ENCODE results near the gene GPRC5B. TPM values are rescaled to one million over a fixed set of nuclear protein-coding genes. Genes with fewer than 3 reads are reported as not detected.

Gene GPRC5B
- total and polyA plus RNA-seq, 2 donors = 14.5 to 29.6 TPM

DNA sequence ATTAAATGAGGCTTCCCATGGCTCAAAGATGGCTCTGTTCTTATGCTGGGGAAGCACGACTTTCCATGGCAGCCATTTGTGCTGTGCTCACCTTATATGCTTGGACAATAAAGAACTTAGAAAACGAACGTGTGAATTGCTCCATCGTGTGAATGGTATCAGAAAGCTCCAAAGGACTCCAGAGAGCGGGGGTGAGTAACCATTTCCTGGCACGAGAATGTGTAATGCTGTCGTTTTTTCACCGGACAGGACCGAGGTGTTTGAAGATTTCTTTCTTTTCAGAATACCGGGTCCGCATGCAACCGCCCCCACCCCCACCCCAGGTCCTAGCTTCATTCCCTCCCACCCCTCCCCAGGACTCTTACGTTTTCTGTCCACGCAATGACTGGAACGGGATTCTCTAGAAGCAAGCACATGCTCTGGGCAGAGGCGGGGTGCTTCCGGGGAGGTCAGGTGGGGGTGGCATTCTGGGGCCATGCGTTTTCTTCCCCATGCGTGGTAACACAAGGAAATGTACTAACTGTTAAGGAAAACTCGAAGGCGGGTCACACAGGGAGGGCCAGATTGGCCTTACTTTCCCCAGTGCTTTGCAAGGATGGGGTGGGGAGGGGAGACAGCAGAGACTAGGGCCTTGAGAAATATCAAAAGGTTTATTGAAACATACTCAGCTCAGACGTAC is 26.2 kb downstream of the GPRC5B start:
- DNase-seq (ENCODE audit: extremely low spot score) = no peak
- 75% methylated on average over 22 of the region's 22 CpGs for WGBS
- H3K4me1 ChIP-seq (ENCODE audit: insufficient read depth) = no peaks in the 10 kb centered on the region
- no peak overlapping the region for H3K4me3 ChIP-seq (ENCODE audit: low read depth, low read length)
- H3K36me3 ChIP-seq (ENCODE audit: insufficient read depth) = no peaks in the 10 kb centered on the region
- H3K27ac ChIP-seq (ENCODE audit: low read depth) = no peak overlapping the region

GRCh38 chr16:19857593-19858339 is 26.9 kb downstream of the GPRC5B start:
- no peak overlapping the region for H3K27ac ChIP-seq (ENCODE audit: low read depth)
- 77% methylated on average over 16 of the region's 16 CpGs for WGBS
- no peak overlapping the region for H3K4me3 ChIP-seq (ENCODE audit: low read depth, low read length)
- H3K36me3 ChIP-seq (ENCODE audit: insufficient read depth) = no peaks in the 10 kb centered on the region
- DNase-seq (ENCODE audit: extremely low spot score) = no peak
- H3K4me1 ChIP-seq (ENCODE audit: insufficient read depth) = no peaks in the 10 kb centered on the region

DNA sequence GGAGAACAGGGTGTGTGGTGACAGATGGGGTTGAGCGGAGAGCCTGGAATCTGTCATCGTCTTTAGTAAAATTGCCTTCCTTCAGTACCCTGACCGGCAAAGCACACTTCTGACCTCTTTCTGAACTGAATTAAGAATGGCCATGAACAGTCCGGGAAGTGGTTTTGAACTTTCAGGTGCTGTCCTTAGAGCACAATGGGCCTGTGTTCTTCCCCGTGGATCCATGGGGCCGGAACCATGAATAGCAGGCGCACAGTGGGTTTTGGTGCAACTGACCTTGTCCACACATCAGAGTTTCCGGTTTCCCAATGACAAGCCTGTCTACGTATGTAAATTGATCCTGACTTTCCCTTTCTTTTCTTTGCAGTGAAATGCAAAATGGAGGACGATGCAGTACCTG is 28.5 kb downstream of the GPRC5B start:
- WGBS = 89% methylated on average over 10 of the region's 10 CpGs
- H3K27ac ChIP-seq (ENCODE audit: low read depth) = no peak overlapping the region
- DNase-seq (ENCODE audit: extremely low spot score) = no peak
- no peaks in the 10 kb centered on the region for H3K36me3 ChIP-seq (ENCODE audit: insufficient read depth)
- no peak overlapping the region for H3K4me3 ChIP-seq (ENCODE audit: low read depth, low read length)
- H3K4me1 ChIP-seq (ENCODE audit: insufficient read depth) = no peaks in the 10 kb centered on the region

DNA sequence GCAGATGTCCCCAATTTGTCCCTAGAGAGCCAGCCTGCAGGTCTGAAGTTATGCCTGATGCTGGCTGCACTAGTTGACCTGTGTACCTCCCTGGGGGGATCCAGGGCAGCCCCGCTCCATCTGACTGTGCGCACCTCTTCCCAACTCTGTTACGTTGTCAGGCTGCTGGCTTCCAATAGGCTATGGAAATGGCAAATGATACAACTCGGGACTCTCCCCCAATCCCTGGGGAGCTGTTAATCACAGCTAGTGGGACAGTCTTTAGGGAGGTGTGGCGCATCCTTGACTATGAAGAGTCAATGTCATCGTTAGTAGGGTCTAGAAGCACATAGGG is 30.1 kb downstream of the GPRC5B start:
- 76% methylated on average over 6 of the region's 6 CpGs for WGBS
- DNase-seq (ENCODE audit: extremely low spot score) = no peak
- Histone ChIP-seq H3K36me3 (ENCODE audit: insufficient read depth) (no peaks in the 10 kb centered on the region), H3K4me3 (ENCODE audit: low read depth, low read length) (no peak overlapping the region), H3K27ac (ENCODE audit: low read depth) (no peak overlapping the region), H3K4me1 (ENCODE audit: insufficient read depth) (no peaks in the 10 kb centered on the region)

GRCh38 chr16:19853742-19854542 is 30.7 kb downstream of the GPRC5B start:
- Histone ChIP-seq H3K4me1 (ENCODE audit: insufficient read depth) (no peaks in the 10 kb centered on the region), H3K27ac (ENCODE audit: low read depth) (no peak overlapping the region)
- no peak for DNase-seq (ENCODE audit: extremely low spot score)

DNA sequence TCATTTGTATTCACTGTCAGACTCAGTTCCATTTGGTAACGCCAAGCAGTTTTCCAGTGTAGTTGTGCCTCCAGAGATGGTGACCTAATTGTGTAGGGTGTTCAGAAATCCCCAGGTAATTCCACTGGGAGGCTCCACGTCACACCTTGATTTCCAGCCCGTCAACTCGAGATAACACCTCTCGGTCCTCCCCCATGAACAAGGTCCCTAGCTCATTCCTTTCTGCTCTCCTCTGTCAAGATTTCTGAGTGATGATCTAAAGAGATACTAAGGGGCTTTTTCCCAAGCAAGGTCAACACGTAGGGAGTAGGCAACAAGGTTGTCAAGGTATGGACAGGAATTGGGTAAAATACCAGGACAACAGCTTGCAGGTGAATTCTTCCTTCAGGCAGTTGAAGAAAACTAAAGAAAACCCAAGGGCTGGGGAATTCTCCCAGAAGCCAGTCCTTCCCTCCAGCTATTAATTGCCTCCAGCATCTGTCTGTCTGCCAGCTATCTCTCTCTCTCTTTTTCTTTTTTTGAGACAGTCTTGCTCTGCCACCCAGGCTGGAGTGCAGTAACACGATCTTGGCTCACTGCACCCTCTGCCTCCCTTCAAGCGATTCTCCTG is 31.4 kb downstream of the GPRC5B start:
- H3K4me1 ChIP-seq (ENCODE audit: insufficient read depth) = no peaks in the 10 kb centered on the region
- no peak overlapping the region for H3K4me3 ChIP-seq (ENCODE audit: low read depth, low read length)
- no peaks in the 10 kb centered on the region for H3K36me3 ChIP-seq (ENCODE audit: insufficient read depth)
- no peak overlapping the region for H3K27ac ChIP-seq (ENCODE audit: low read depth)
- DNase-seq (ENCODE audit: extremely low spot score) = no peak
- WGBS = 81% methylated on average over 8 of the region's 8 CpGs

More at GRCh38 chr16:19853742-19854542, 30.7 kb downstream of the GPRC5B start:
- WGBS = 57% methylated on average over 7 of the region's 7 CpGs
- Histone ChIP-seq H3K4me3 (ENCODE audit: low read depth, low read length) (no peak overlapping the region), H3K36me3 (ENCODE audit: insufficient read depth) (no peaks in the 10 kb centered on the region)

GRCh38 chr16:19851476-19851875 is 33.2 kb downstream of the GPRC5B start:
- Histone ChIP-seq H3K4me1 (ENCODE audit: insufficient read depth) (no peaks in the 10 kb centered on the region), H3K36me3 (ENCODE audit: insufficient read depth) (no peaks in the 10 kb centered on the region), H3K4me3 (ENCODE audit: low read depth, low read length) (no peak overlapping the region), H3K27ac (ENCODE audit: low read depth) (no peak overlapping the region)
- 81% methylated on average over 7 of the region's 7 CpGs for WGBS
- no peak for DNase-seq (ENCODE audit: extremely low spot score)

DNA sequence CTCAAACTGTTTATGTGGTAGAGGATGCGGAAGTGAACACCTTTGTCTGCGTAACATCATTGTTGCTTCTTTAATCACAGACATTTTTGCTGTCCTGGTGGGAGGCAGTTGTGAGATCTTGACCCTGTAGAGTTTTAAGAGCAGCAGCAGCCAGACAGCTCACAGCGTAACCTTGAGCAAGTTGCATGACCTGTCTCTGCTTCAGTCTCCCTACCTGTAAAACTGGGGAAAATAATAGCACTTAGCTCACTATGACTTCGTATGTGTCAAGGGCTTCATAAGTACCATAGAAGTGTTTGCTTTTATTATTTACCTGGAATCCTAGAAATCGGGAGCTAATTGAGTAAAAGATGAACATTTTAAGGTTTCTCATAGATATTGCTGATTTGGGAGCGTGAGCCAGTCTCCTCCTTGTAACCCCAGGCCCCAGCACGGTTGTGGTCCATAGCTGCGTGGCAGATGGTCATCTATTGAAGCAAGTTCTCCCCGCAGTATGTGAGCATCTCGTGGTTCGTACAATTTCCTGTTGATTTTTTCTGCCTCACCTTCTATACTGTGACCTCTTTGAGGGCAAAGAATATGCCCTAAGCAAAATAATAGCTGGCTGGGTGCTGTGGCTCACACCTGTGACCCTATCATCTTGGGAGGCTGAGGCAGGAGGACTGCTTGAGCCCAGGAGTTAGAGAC is 34.4 kb downstream of the GPRC5B start:
- H3K4me3 ChIP-seq (ENCODE audit: low read depth, low read length) = no peak overlapping the region
- DNase-seq (ENCODE audit: extremely low spot score) = no peak
- H3K4me1 ChIP-seq (ENCODE audit: insufficient read depth) = no peaks in the 10 kb centered on the region
- WGBS = 92% methylated on average over 11 of the region's 11 CpGs
- H3K36me3 ChIP-seq (ENCODE audit: insufficient read depth) = no peaks in the 10 kb centered on the region
- no peak overlapping the region for H3K27ac ChIP-seq (ENCODE audit: low read depth)

DNA sequence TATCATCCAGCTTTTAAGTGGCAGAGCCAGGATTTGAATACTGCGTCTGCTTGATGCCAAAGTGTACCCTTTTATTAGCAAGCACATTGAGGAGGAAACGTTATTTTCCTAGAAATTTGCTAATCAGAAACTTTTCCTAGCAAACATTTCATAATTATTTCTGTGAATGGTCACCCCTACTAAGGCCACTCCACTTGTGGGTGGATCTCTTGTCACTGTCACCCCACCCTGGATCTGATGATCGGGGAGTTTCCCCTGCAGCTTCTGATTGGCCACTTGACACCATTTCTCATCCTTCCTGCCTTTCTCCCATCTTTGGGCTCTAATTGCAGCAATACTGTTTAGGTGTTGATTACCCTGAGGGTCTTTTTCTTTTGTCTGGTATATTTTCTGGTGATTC is 35.9 kb downstream of the GPRC5B start:
- Histone ChIP-seq H3K27ac (ENCODE audit: low read depth) (no peak overlapping the region), H3K4me1 (ENCODE audit: insufficient read depth) (no peaks in the 10 kb centered on the region)
- WGBS = 90% methylated on average over 3 of the region's 3 CpGs

GRCh38 chr16:19846436-19846835 is 38.2 kb downstream of the GPRC5B start:
- WGBS = 72% methylated on average over 5 of the region's 5 CpGs
- no peaks in the 10 kb centered on the region for H3K4me1 ChIP-seq (ENCODE audit: insufficient read depth)
- no peak overlapping the region for H3K27ac ChIP-seq (ENCODE audit: low read depth)
- no peaks in the 10 kb centered on the region for H3K36me3 ChIP-seq (ENCODE audit: insufficient read depth)
- no peak for DNase-seq (ENCODE audit: extremely low spot score)
- H3K4me3 ChIP-seq (ENCODE audit: low read depth, low read length) = no peak overlapping the region

More for the DNA sequence above, 35.9 kb downstream of the GPRC5B start:
- DNase-seq (ENCODE audit: extremely low spot score) = no peak
- Histone ChIP-seq H3K4me3 (ENCODE audit: low read depth, low read length) (no peak overlapping the region), H3K36me3 (ENCODE audit: insufficient read depth) (no peaks in the 10 kb centered on the region)

GRCh38 chr16:19844945-19845641 is 39.6 kb downstream of the GPRC5B start:
- H3K4me3 ChIP-seq (ENCODE audit: low read depth, low read length) = no peak overlapping the region
- WGBS = 67% methylated on average over 11 of the region's 11 CpGs
- H3K36me3 ChIP-seq (ENCODE audit: insufficient read depth) = no peaks in the 10 kb centered on the region
- H3K27ac ChIP-seq (ENCODE audit: low read depth) = no peak overlapping the region
- no peak for DNase-seq (ENCODE audit: extremely low spot score)
- no peaks in the 10 kb centered on the region for H3K4me1 ChIP-seq (ENCODE audit: insufficient read depth)

DNA sequence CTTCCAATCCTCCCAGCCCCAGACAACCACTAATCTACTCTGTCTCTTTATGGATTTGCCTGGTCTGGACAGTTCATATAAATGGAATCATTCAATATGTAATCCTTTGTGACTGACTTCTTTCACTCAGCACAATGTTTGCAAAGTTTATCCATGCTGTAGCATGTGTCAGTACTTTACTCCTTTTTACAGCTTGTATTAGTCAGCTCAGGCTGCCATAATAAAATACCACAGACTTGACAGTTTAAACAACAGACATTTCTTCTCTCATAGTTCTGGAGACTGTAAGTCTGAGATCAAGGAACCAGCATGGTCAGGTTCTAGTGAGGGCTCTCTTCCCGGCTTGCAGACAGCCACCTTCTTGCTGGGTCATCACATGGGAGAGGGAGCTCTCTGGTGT is 41.3 kb downstream of the GPRC5B start:
- WGBS = 57% methylated on average over 1 of the region's 1 CpG
- no peak overlapping the region for H3K27ac ChIP-seq (ENCODE audit: low read depth)
- no peak for DNase-seq (ENCODE audit: extremely low spot score)

More for the DNA sequence above, 41.3 kb downstream of the GPRC5B start:
- Histone ChIP-seq H3K36me3 (ENCODE audit: insufficient read depth) (no peaks in the 10 kb centered on the region), H3K4me1 (ENCODE audit: insufficient read depth) (no peaks in the 10 kb centered on the region), H3K4me3 (ENCODE audit: low read depth, low read length) (no peak overlapping the region)
